SK-N-MC (cell line): ENCODE measurements around the gene CDK16.

Experiments used
- EZH2 ChIP-seq: fragments of 200-600 bp; sonication (generic); IDR thresholded peaks from one replicate; pipeline ENCODE4 v1.6.1; 2017; ENCODE audit warnings: antibody characterized with exemption
- FOXP2 ChIP-seq: optimal IDR thresholded peaks from 2 replicates; pipeline ENCODE3; 2011; ENCODE audit warnings: mild to moderate bottlenecking, moderate library complexity; ENCODE audit not compliant: insufficient read depth; ENCODE audit errors: extremely low read length, control extremely low read depth
- POLR2AphosphoS5 ChIP-seq: IDR thresholded peaks from 2 replicates; pipeline ENCODE4 v1.6.1; 2012; ENCODE audit warnings: mild to moderate bottlenecking, low read depth, low read length, borderline replicate concordance

DNA sequence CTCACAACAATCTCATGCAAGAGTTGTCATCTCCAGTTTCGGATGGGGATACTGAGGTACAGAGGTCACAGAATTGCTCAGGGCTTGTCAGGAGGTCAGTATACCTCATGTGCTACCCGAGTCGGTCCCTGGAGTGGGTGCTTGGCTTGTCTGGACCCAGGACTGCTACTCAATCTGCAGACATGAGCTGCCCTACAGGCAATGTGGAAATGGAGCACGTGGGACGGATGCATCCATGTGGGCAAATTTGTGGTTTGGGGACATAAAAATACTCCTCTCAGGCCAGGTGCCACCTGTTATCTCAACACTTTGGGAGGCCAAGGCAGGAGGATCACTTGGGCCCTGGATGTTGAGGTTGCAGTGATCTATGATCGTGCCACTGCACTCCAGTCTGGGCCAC lies 30.1 kb downstream of the CDK16 start:
- TF ChIP-seq POLR2AphosphoS5 (no peak), EZH2 (no peak), FOXP2 (no peak)
